ENCODE data around the gene BORCS5. TPM values are rescaled to one million over a fixed set of nuclear protein-coding genes. Genes with fewer than 3 reads are reported as not detected.
"Not testable (repeated sequence)": the region's sequence is repeated elsewhere in the genome, so short reads cannot be mapped to it uniquely, and the experiment has no call there.

Gene BORCS5
- total RNA-seq, 1 donor from 2014 or later, result 25.2 TPM

DNA sequence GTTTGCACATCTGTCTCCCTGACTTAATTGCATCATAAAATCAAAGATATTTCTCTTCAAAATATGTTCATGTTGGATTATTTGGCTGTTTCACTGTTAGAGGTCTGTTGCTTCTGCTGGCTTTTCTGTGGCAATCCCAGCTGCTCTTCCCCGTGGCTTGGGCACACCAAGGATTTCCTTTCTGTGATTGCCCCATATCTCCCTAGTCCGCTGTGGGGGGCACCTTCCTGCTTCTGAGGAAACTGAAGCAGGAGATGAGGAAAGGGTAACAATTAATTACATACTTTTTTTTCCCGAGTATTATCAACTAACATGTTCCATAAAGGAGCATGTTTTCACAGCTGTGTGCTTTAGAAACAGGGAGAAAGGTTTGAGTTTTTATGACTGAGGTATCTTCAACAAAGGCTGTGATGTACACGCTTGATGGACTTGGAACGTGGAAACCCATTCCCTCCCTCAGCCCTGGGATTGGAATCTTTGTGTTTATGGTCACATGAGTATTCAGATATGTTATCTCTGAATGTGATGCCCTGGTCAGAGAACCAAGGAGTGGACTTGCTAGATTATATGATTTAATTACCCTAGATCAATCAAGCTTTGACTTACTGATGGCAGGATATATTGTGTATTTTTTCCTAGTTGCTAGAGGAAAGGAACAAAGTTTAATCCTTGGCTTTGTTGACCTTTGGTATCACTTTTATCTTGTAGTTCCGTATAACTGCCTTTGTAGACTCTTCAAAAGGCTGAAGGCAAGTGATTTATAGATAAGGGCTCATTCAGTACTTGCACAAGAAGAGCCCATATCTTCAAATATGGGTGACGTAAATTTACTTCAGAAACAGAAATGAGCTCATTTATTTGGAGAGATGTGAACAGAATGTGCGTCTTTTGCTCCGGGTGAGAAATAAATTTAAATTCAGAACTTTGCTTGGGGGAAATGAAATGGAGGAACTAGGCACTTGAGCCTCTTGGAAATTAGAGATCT, 46.7 kb downstream of the BORCS5 start:
- peaks cover 29% of the 10 kb centered on the region for H3K4me1 Mint-ChIP-seq (ENCODE audit: low read depth)
- peaks cover 10% of the 10 kb centered on the region for H3K9me3 Mint-ChIP-seq (ENCODE audit: low read depth)
- no peak for DNase-seq (ENCODE audit: low spot score, unreplicated experiment)
- H3K4me3 Mint-ChIP-seq (ENCODE audit: low read depth), result no peak overlapping the region
- TF ChIP-seq CTCF (IDR thresholded peaks at IDR 0.05; ENCODE audit: unreplicated experiment), result no peak
- peak overlapping the region; percentile 26 for H3K27ac Mint-ChIP-seq
- H3K36me3 Mint-ChIP-seq (ENCODE audit: insufficient read depth), result peaks cover 8% of the 10 kb centered on the region
- no peaks in the 10 kb centered on the region for H3K27me3 Mint-ChIP-seq

DNA sequence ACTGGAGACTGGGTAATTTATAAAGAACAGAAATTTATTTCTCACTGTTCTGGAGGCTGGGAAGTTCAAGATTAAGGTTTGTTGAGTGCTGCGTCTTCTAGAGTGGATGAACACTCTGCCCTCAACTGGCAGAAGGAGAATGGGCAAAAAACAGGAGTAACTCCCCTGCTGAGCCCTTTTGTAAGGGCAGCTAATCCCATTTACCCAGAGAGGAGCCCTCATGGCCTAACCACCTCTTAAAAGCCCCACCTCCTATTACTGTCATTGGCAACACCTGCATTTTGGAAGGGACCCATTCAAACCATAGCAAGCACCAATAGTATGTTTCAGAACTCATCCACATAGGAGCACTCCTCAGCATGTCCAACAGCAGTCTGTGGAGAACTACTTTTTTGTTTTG, 47.4 kb downstream of the BORCS5 start:
- TF ChIP-seq CTCF (IDR thresholded peaks at IDR 0.05; ENCODE audit: unreplicated experiment), result no peak
- H3K27ac Mint-ChIP-seq, result peak overlapping the region; percentile 6
- no peak overlapping the region for H3K4me3 Mint-ChIP-seq (ENCODE audit: low read depth)

GRCh38 chr12:12405882-12406281, 49.0 kb downstream of the BORCS5 start:
- Mint-ChIP-seq H3K27me3 (no peaks in the 10 kb centered on the region), H3K9me3 (ENCODE audit: low read depth) (peaks cover 10% of the 10 kb centered on the region), H3K36me3 (ENCODE audit: insufficient read depth) (peaks cover 9% of the 10 kb centered on the region), H3K27ac (no peak overlapping the region), H3K4me3 (ENCODE audit: low read depth) (no peak overlapping the region), H3K4me1 (ENCODE audit: low read depth) (peaks cover 18% of the 10 kb centered on the region)
- TF ChIP-seq CTCF (IDR thresholded peaks at IDR 0.05; ENCODE audit: unreplicated experiment), result no peak
- DNase-seq (ENCODE audit: low spot score, unreplicated experiment), result no peak

More for the DNA sequence above, 47.4 kb downstream of the BORCS5 start:
- peaks cover 23% of the 10 kb centered on the region for H3K4me1 Mint-ChIP-seq (ENCODE audit: low read depth)
- H3K27me3 Mint-ChIP-seq, result no peaks in the 10 kb centered on the region
- peaks cover 10% of the 10 kb centered on the region for H3K9me3 Mint-ChIP-seq (ENCODE audit: low read depth)
- no peak for DNase-seq (ENCODE audit: low spot score, unreplicated experiment)
- peaks cover 9% of the 10 kb centered on the region for H3K36me3 Mint-ChIP-seq (ENCODE audit: insufficient read depth)

GRCh38 chr12:12406762-12407161, 49.9 kb downstream of the BORCS5 start:
- Mint-ChIP-seq H3K27me3 (no peaks in the 10 kb centered on the region), H3K4me3 (ENCODE audit: low read depth) (no peak overlapping the region), H3K27ac (no peak overlapping the region), H3K36me3 (ENCODE audit: insufficient read depth) (peaks cover 12% of the 10 kb centered on the region), H3K4me1 (ENCODE audit: low read depth) (peaks cover 18% of the 10 kb centered on the region), H3K9me3 (ENCODE audit: low read depth) (peaks cover 15% of the 10 kb centered on the region)
- TF ChIP-seq CTCF (IDR thresholded peaks at IDR 0.05; ENCODE audit: unreplicated experiment), result no peak
- no peak for DNase-seq (ENCODE audit: low spot score, unreplicated experiment)

DNA sequence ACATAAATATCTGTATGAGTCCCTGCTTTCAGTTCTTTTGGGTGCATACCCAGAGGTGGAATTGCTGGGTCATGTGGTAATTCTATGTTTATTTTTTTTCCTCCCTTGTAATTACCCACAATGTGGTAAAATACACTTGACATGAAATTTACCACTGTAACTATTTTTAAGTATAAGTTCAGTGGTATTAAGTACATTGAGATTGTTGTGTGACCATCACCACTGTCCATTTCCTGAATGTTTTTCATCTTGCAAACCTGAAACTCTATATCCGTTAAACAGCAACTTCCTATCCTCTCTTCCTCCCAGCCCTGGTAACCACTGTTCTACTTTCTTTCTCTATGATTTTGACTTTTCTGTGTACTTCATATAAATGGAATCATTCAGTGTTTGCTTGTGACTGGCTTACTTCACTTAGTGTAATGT, 51.4 kb downstream of the BORCS5 start:
- H3K27ac Mint-ChIP-seq, result no peak overlapping the region

GRCh38 chr12:12409337-12409736, 52.5 kb downstream of the BORCS5 start:
- H3K4me1 Mint-ChIP-seq (ENCODE audit: low read depth); DNase-seq (ENCODE audit: low spot score, unreplicated experiment); H3K4me3 Mint-ChIP-seq (ENCODE audit: low read depth); H3K27me3 Mint-ChIP-seq; H3K27ac Mint-ChIP-seq: not testable (repeated sequence)
- Mint-ChIP-seq H3K9me3 (ENCODE audit: low read depth) (peaks cover 22% of the 10 kb centered on the region), H3K36me3 (ENCODE audit: insufficient read depth) (peaks cover 16% of the 10 kb centered on the region)

More for the DNA sequence above, 51.4 kb downstream of the BORCS5 start:
- DNase-seq (ENCODE audit: low spot score, unreplicated experiment), result no peak
- peaks cover 12% of the 10 kb centered on the region for H3K4me1 Mint-ChIP-seq (ENCODE audit: low read depth)
- no peaks in the 10 kb centered on the region for H3K27me3 Mint-ChIP-seq
- H3K36me3 Mint-ChIP-seq (ENCODE audit: insufficient read depth), result peaks cover 16% of the 10 kb centered on the region
- peaks cover 22% of the 10 kb centered on the region for H3K9me3 Mint-ChIP-seq (ENCODE audit: low read depth)
- TF ChIP-seq CTCF (IDR thresholded peaks at IDR 0.05; ENCODE audit: unreplicated experiment), result no peak
- H3K4me3 Mint-ChIP-seq (ENCODE audit: low read depth), result no peak overlapping the region

All from progenitor cell of endocrine pancreas (in vitro differentiated cells).